ENCODE data around the gene BMPR1A. TPM values are rescaled to one million over a fixed set of nuclear protein-coding genes. Genes with fewer than 3 reads are reported as not detected.

BMPR1A gene
- total RNA-seq, 1 donor from 2014 or later, result 45.8 TPM

- no peak for DNase-seq (ENCODE audit: low read depth)
Measured at GRCh38 chr10:86759073-86759672, 2.8 kb downstream of the BMPR1A start.

- no peak for DNase-seq (ENCODE audit: low read depth)
Measured at GRCh38 chr10:86763404-86763803, 7.0 kb downstream of the BMPR1A start.

GRCh38 chr10:86765548-86765947, 9.1 kb downstream of the BMPR1A start:
- no peak for DNase-seq (ENCODE audit: low read depth)

DNA sequence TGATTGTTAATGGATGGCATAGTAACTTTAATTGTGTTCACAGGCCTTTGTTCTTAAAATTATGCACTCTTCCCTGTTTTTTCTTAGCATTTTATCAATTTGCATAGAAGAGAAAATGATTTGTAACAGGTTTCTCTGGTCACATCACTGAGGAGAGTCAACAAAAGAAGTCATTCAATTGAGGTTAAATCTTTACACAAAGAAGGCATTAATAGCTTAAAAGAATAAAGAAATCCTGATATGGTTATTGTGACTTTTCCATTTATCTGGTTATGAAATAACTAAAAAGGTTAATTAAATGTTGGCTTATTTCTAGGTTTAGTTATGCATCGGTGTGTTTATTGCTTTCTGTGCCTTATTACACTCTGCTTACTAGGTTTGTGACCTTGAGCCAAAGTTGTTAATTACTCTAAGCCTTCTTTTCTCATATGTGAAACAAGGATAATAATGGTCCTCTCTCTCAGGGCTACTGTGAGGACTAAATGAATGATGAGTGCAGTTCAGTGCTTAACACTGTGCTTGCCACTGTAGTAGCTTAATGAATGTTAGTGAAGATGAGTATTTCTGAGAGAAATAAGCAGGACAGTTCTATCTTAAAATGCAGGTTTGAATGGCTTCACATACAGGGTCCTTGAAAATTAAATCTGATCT, 12.1 kb downstream of the BMPR1A start:
- DNase-seq (ENCODE audit: low read depth), result no peak

GRCh38 chr10:86769991-86770390, 13.6 kb downstream of the BMPR1A start:
- no peak for DNase-seq (ENCODE audit: low read depth)

DNA sequence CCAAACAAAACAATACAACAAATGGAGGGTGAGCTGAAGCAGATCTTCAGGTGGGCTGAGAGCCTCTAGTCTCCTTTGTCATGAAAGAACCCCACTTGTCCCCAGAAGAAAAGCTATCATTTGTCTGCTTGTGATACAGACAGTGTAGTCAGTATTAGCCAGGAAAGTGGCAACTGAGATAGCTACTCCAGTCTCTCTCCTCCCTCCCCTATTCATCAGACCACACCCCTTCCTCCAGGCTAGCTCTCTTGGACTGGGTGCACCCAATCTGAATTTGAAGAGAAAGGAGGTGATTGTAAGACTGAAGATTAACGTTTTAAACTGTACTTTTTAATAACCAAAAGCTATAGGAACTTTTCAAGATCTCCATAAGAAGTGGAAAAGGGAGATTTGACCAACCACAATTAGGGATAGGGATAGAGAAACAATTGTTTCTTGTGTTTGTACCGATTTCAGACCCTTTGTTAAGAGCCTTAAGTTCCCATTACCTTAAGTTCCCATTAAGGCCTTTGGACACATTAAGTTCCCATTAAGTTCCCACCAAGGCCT, 14.1 kb downstream of the BMPR1A start:
- no peak for DNase-seq (ENCODE audit: low read depth)

GRCh38 chr10:86773498-86773897, 17.1 kb downstream of the BMPR1A start:
- no peak for DNase-seq (ENCODE audit: low read depth)

DNA sequence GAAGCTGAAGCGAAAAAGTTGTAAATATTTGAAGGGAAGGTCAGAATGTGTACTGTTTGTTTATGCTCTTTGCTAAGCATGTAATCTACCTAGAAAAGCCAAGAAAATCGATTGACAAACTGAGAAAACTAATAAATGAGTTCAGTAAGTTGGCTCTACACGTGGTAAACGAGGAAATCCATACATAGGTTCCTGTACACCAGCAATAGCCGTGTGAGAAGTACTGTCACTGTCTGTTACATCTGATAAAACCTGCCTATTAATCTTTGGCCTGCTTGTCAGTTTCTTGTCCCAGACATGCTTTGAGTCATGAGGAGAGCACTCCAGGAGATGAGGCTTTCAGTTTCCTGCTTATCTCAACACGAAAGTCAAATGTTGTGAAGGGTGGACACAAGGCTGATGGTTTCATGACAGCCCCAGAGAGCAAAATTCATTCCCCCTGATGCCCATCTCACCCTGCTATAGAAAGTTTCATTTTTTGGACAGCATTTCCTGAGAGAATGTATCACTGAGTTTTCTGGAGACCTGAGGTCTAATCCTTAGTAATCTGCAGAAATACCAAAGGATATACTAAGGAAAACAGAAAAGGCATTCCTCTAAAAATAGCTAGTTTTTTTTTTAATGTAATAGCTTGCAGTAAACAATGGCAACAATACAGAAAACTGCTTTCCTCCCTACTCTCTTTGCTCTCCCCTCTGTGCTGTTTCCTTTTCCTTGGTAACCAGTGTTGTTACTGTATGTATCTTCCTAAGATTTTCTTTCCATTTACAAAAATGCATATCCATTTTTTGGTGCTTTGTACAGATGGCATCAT, 18.8 kb downstream of the BMPR1A start:
- no peak for DNase-seq (ENCODE audit: low read depth)

DNA sequence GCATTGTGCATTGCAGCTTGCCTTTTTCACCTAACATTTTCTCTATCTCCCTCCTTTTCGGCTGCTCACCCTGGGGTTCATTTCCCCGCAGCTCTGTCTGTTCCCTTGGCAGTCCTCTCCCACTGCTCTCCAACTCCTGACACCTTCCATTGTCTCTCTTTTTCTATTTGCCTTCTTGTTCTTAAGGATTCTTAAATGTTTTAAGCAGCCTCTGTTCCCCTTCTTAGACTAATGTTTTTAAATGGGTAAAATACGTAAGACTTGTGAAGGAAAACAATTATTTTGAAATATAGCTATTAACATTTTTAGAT, 19.4 kb downstream of the BMPR1A start:
- no peak for DNase-seq (ENCODE audit: low read depth)

GRCh38 chr10:86779220-86780017, 23.0 kb downstream of the BMPR1A start:
- no peak for DNase-seq (ENCODE audit: low read depth)

DNA sequence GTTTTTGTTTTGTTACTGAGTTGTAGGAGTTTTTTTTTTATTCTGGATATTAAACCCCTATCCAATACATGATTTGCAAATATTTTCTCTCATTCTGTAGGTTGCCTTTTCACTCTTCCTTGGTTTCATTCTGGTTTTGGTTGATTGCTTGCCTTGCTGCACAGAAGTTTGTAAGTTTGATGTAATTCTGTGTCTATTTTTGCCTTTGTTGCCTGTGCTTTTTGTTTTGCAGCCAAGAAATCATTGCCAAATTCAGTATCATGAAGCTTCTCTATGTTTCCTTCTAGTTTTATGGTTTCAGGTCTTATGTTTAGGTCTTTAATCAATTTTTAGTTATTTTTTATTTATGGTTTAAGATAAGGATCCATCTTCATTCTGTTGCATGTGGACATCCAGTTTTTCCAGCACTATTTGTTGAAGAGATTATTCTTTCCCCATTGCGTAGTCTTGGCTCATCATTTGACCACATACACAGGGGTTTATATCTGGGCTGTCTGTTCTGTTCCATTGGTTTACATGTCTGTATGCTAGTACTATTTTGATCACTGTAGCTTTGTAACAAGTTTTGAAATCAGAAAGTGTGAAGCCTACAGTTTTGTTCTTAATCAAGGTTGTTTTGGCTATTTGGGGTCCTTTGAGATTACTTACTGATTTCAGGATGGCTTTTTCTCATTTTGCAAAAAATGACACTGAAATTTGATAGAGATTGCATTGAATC, 26.4 kb downstream of the BMPR1A start:
- no peak for DNase-seq (ENCODE audit: low read depth)

- DNase-seq (ENCODE audit: low read depth), result peak; percentile 42
Measured at GRCh38 chr10:86785037-86785436, 28.6 kb downstream of the BMPR1A start.

GRCh38 chr10:86785968-86786367, 29.5 kb downstream of the BMPR1A start:
- no peak for DNase-seq (ENCODE audit: low read depth)

DNA sequence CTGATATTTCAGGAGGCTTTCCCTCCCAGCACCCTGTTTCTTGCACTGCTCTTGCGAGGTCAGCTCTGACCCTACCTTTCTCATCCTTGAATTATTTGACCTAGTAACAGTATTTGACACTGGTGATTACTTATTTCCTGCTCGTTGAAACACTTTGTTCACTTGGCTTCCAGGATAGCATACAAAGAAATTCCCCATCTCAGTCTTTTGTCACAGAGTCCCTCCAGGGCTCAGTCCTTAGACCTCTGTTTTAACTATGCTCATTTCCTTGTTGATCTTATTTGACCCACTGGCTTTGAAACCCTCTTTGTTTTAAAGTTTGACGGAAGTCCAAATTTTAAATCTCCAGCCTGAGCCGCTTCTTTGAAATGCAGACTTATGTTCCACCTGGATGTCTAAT, 29.9 kb downstream of the BMPR1A start:
- no peak for DNase-seq (ENCODE audit: low read depth)

- no peak for DNase-seq (ENCODE audit: low read depth)
Measured at GRCh38 chr10:86790394-86790793, 34.0 kb downstream of the BMPR1A start.

GRCh38 chr10:86792461-86793167, 36.2 kb downstream of the BMPR1A start:
- no peak for DNase-seq (ENCODE audit: low read depth)

DNA sequence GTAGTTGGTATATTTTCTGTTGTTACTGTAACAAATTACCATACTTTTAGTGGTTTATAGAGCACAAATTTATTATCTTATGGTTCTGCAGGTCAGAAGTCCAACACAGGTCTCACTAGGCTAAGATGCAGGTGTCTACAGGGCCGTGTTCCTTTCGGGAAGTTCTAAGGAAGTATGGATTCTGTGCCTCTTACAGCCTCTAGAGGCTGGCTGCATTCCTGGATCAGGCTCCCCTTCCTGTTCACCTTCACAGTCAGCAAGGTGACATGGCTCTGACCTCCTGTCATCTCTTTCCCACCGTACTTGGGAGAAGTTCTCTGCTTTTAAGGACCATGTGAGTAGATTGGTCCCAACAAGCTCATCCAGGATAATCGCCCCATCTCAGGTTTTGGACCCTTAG, 37.3 kb downstream of the BMPR1A start:
- DNase-seq (ENCODE audit: low read depth), result no peak

DNA sequence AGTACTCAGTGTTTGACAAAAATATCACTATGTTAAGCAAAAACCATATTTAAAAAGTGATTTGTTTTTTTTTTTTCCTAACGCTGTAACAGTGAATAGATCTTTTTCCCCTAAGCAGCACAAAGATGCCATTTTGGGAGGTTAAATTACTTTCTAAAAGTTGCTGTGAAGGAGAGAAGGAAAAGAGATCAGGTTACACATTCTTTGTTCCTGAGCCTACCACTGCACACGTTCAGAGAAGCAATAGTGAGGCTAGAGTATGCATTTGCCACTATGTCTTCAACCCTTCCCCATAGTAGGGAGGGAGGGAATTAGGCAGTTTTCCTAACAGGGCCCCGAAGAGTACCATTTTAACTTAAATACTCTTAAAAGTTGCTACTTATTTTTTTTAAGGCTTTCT, 38.9 kb downstream of the BMPR1A start:
- DNase-seq (ENCODE audit: low read depth), result peak; percentile 69

DNA sequence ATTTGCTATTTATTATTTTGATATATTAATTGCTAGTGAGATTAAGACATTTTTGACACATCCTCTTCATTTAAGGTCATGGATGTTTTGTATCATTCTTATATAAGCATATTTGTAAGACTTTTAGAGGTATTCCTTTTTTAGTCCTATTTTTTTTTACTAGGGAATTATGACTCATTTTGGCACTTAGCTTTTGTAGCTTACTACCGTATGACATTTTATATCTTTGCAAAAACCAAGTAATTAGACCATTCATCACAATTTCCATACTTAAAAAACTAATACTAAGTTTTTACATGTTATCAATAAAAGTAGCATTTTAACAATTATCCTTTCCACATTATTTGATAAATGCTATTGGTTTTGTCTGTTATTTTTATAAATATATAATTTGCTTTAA, 41.6 kb downstream of the BMPR1A start:
- DNase-seq (ENCODE audit: low read depth), result no peak

- peak; percentile 23 for DNase-seq (ENCODE audit: low read depth)
Measured at GRCh38 chr10:86798611-86799010, 42.2 kb downstream of the BMPR1A start.

Measured in myocyte (in vitro differentiated cells).